HTR-8/SVneo (cell line): ENCODE results near the gene ADAP1.

Experiments used
- DNase-seq: peaks from one replicate; pipeline ENCODE4 v3.0.0; 2011; ENCODE audit warnings: low spot score, mixed read lengths; ENCODE audit not compliant: insufficient read length
- FAIRE-seq: peaks from 2 replicates; lab custom pipeline; 2011; peaks lifted over from hg19 to GRCh38; lab: Jason Lieb, UNC

The ADAP1 gene

GRCh38 chr7:900331-901040, 54.0 kb downstream of the ADAP1 start:
- DNase-seq: no peak
- FAIRE-seq: no peak

- DNase-seq (no peak), FAIRE-seq (no peak)
Measured at GRCh38 chr7:899806-900205, 54.7 kb downstream of the ADAP1 start.

- peak; percentile 23 for FAIRE-seq
- DNase-seq: no peak
Measured at GRCh38 chr7:898855-899681, 55.4 kb downstream of the ADAP1 start.

GRCh38 chr7:898460-898854, 56.0 kb downstream of the ADAP1 start:
- no peak for DNase-seq
- no peak for FAIRE-seq

GRCh38 chr7:897771-898376, 56.6 kb downstream of the ADAP1 start:
- DNase-seq (no peak), FAIRE-seq (no peak)

- DNase-seq (no peak), FAIRE-seq (peak; percentile 67)
Measured at GRCh38 chr7:897086-897485, 57.4 kb downstream of the ADAP1 start.

- FAIRE-seq (no peak), DNase-seq (no peak)
Measured at GRCh38 chr7:896346-897075, 58.0 kb downstream of the ADAP1 start.

GRCh38 chr7:895451-896052, 58.9 kb downstream of the ADAP1 start:
- FAIRE-seq (no peak), DNase-seq (no peak)

- no peak for FAIRE-seq
- no peak for DNase-seq
Measured at GRCh38 chr7:894927-895450, 59.5 kb downstream of the ADAP1 start.

GRCh38 chr7:894164-894867, 60.2 kb downstream of the ADAP1 start:
- no peak for DNase-seq

GRCh38 chr7:893686-894085, 60.8 kb downstream of the ADAP1 start:
- FAIRE-seq: peak; percentile 51
- DNase-seq: no peak

More at GRCh38 chr7:894164-894867, 60.2 kb downstream of the ADAP1 start:
- no peak for FAIRE-seq

- DNase-seq (no peak), FAIRE-seq (peak; percentile 55)
Measured at GRCh38 chr7:892648-893593, 61.6 kb downstream of the ADAP1 start.

- DNase-seq: no peak
- no peak for FAIRE-seq
Measured at GRCh38 chr7:891805-892204, 62.7 kb downstream of the ADAP1 start.

- FAIRE-seq (no peak), DNase-seq (no peak)
Measured at GRCh38 chr7:891291-891690, 63.2 kb downstream of the ADAP1 start.

GRCh38 chr7:890868-891267, 63.6 kb downstream of the ADAP1 start:
- no peak for DNase-seq
- FAIRE-seq: no peak

- FAIRE-seq: no peak
- DNase-seq: no peak
Measured at GRCh38 chr7:889391-889790, 65.1 kb downstream of the ADAP1 start.

GRCh38 chr7:889025-889390, 65.5 kb downstream of the ADAP1 start:
- no peak for DNase-seq
- no peak for FAIRE-seq
